Upper lobe of left lung (tissue), 4 donors: Measurements from ENCODE around the gene SMTNL2.

Source experiments
- CTCF ChIP-seq, 6 experiments: fragments of 450-650 bp in 4 of 6; fragments of 200-600 bp in 2 of 6; sonication (generic) in 2 of 6; IDR thresholded peaks; one replicate each; pipeline ENCODE4 v1.5.1; 2016 to 2019; ENCODE audit warnings: antibody characterized with exemption in 6 of 6
- POLR2A ChIP-seq, 4 donors: fragments of 450-650 bp; IDR thresholded peaks; one replicate each; pipeline ENCODE4 v1.5.1; 2016 to 2017; ENCODE audit warnings: antibody characterized with exemption in 4 of 4, mild to moderate bottlenecking in 2 of 4
- POLR2AphosphoS5 ChIP-seq, 2 donors: sonication (generic); formaldehyde crosslinking; IDR thresholded peaks; one replicate each; pipeline ENCODE4 v1.5.1; 2017; ENCODE audit warnings: antibody characterized with exemption in 2 of 2

- TF ChIP-seq POLR2A (IDR thresholded peaks at IDR 0.05) (no peak), CTCF (IDR thresholded peaks at IDR 0.05) (no peak), POLR2AphosphoS5 (IDR thresholded peaks at IDR 0.05) (no peak)
Measured at GRCh38 chr17:4609761-4610160, 25.4 kb downstream of the SMTNL2 start.
